KMS-11 (cell line): ENCODE data around the gene CPT1B.
"Not testable (repeated sequence)": the region's sequence is repeated elsewhere in the genome, so short reads cannot be mapped to it uniquely, and the experiment has no call there.

Experiments
- H2AFZ ChIP-seq: fragments of 200-600 bp; sonication (generic); 2 replicates; pipeline ENCODE4 v1.6.1; 2016; ENCODE audit warnings: antibody characterized with exemption, mixed run types, low read depth
- H3K27ac ChIP-seq: fragments of 200-600 bp; sonication (generic); 2 replicates; pipeline ENCODE4 v1.6.1; 2016; ENCODE audit warnings: mild to moderate bottlenecking, mixed run types
- H3K27me3 ChIP-seq: fragments of 200-600 bp; sonication (generic); 2 replicates; pipeline ENCODE4 v1.6.1; 2017; ENCODE audit warnings: mild to moderate bottlenecking, low read depth, mixed run types, moderate library complexity; ENCODE audit not compliant: insufficient read depth
- H3K36me3 ChIP-seq: fragments of 200-600 bp; sonication (generic); 2 replicates; pipeline ENCODE4 v1.6.1; 2017; ENCODE audit warnings: mild to moderate bottlenecking, mixed run types; ENCODE audit not compliant: insufficient read depth
- H3K4me1 ChIP-seq: fragments of 200-600 bp; sonication (generic); 2 replicates; pipeline ENCODE4 v1.6.1; 2016; ENCODE audit warnings: mild to moderate bottlenecking, low read depth, mixed run types; ENCODE audit not compliant: poor library complexity, severe bottlenecking
- H3K4me2 ChIP-seq: fragments of 200-600 bp; sonication (generic); 2 replicates; pipeline ENCODE4 v1.7.0; 2016; ENCODE audit warnings: mild to moderate bottlenecking, mixed run types
- H3K4me3 ChIP-seq: fragments of 200-600 bp; sonication (generic); IDR thresholded peaks from 2 replicates; pipeline ENCODE4 v1.6.1; 2017; ENCODE audit warnings: low read depth, low read length, mixed read lengths; ENCODE audit not compliant: insufficient read depth
- H3K79me2 ChIP-seq: fragments of 200-600 bp; sonication (generic); 2 replicates; pipeline ENCODE4 v1.6.1; 2016; ENCODE audit warnings: low read depth, mixed run types; ENCODE audit not compliant: insufficient read depth
- H3K9ac ChIP-seq: fragments of 200-600 bp; sonication (generic); 2 replicates; pipeline ENCODE4 v1.6.1; 2016; ENCODE audit warnings: mild to moderate bottlenecking, mixed run types
- H4K20me1 ChIP-seq: fragments of 200-600 bp; sonication (generic); 2 replicates; pipeline ENCODE4 v1.6.1; 2016; ENCODE audit warnings: mild to moderate bottlenecking, mixed run types; ENCODE audit not compliant: insufficient read depth
- CTCF ChIP-seq: fragments of 200-600 bp; sonication (generic); conservative IDR thresholded peaks from 2 replicates; pipeline ENCODE4 v1.6.1; 2017; ENCODE audit warnings: low read depth, mild to moderate bottlenecking, antibody characterized with exemption, low read length, moderate library complexity, mixed read lengths

CPT1B gene

GRCh38 chr22:50544078-50544745 is 34.0 kb downstream of the CPT1B start:
- Histone ChIP-seq H2AFZ (no peak overlapping the region), H3K4me2 (no peak overlapping the region), H3K4me1 (peaks cover 42% of the 10 kb centered on the region), H3K4me3 (no peak overlapping the region), H3K27me3 (no peaks in the 10 kb centered on the region), H4K20me1 (no peaks in the 10 kb centered on the region), H3K79me2 (no peaks in the 10 kb centered on the region), H3K36me3 (no peaks in the 10 kb centered on the region), H3K27ac (peak overlapping the region; percentile 24; the same call in 1 of the 2 replicates), H3K9ac (no peak overlapping the region)
- TF ChIP-seq CTCF: no peak

- no peak for TF ChIP-seq CTCF
- Histone ChIP-seq H2AFZ (no peak overlapping the region), H3K4me1 (peaks cover 60% of the 10 kb centered on the region), H4K20me1 (no peaks in the 10 kb centered on the region), H3K27me3 (no peaks in the 10 kb centered on the region), H3K4me2 (no peak overlapping the region), H3K9ac (no peak overlapping the region), H3K79me2 (no peaks in the 10 kb centered on the region), H3K4me3 (no peak overlapping the region), H3K36me3 (no peaks in the 10 kb centered on the region), H3K27ac (no peak overlapping the region)
These were observed 35.8 kb downstream of the CPT1B start for GRCh38 chr22:50542416-50542927.

- not testable (repeated sequence) for H3K36me3 ChIP-seq, H3K79me2 ChIP-seq, H3K4me3 ChIP-seq, H4K20me1 ChIP-seq, H3K9ac ChIP-seq, H3K4me2 ChIP-seq, H3K27me3 ChIP-seq, H2AFZ ChIP-seq
- peaks cover 68% of the 10 kb centered on the region for H3K4me1 ChIP-seq
- peak overlapping the region; percentile 100; the same call in 1 of the 2 replicates for H3K27ac ChIP-seq
These were observed 36.6 kb downstream of the CPT1B start for GRCh38 chr22:50541667-50542026.

- H3K4me2 ChIP-seq: peak overlapping the region; percentile 82; the same call in 1 of the 2 replicates
- H3K4me1 ChIP-seq: peaks cover 77% of the 10 kb centered on the region
- H3K79me2 ChIP-seq: no peaks in the 10 kb centered on the region
- H3K27ac ChIP-seq: peak overlapping the region; percentile 100
- no peaks in the 10 kb centered on the region for H3K27me3 ChIP-seq
- peak overlapping the region; percentile 78 for H3K9ac ChIP-seq
- TF ChIP-seq CTCF: no peak
- no peaks in the 10 kb centered on the region for H4K20me1 ChIP-seq
- H2AFZ ChIP-seq: no peak overlapping the region
- no peak overlapping the region for H3K4me3 ChIP-seq
- H3K36me3 ChIP-seq: no peaks in the 10 kb centered on the region
These were observed 37.8 kb downstream of the CPT1B start for GRCh38 chr22:50540381-50540780.

- no peak overlapping the region for H2AFZ ChIP-seq
- H3K4me3 ChIP-seq: no peak overlapping the region
- H3K79me2 ChIP-seq: no peaks in the 10 kb centered on the region
- no peaks in the 10 kb centered on the region for H3K27me3 ChIP-seq
- no peak overlapping the region for H3K4me2 ChIP-seq
- H3K9ac ChIP-seq: no peak overlapping the region
- no peaks in the 10 kb centered on the region for H4K20me1 ChIP-seq
- H3K4me1 ChIP-seq: peaks cover 78% of the 10 kb centered on the region
- no peak for TF ChIP-seq CTCF
- peak overlapping the region; percentile 100 for H3K27ac ChIP-seq
- no peaks in the 10 kb centered on the region for H3K36me3 ChIP-seq
These were observed 40.5 kb downstream of the CPT1B start for GRCh38 chr22:50537765-50538164.
